ENCODE measurements around the gene MAGEB5. TPM values are rescaled to one million over a fixed set of nuclear protein-coding genes. Genes with fewer than 3 reads are reported as not detected.
"Not testable (repeated sequence)": the region's sequence is repeated elsewhere in the genome, so short reads cannot be mapped to it uniquely, and the experiment has no call there.

The MAGEB5 gene, protein sequence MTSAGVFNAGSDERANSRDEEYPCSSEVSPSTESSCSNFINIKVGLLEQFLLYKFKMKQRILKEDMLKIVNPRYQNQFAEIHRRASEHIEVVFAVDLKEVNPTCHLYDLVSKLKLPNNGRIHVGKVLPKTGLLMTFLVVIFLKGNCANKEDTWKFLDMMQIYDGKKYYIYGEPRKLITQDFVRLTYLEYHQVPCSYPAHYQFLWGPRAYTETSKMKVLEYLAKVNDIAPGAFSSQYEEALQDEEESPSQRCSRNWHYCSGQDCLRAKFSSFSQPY
- not detected for polyA plus RNA-seq

DNA sequence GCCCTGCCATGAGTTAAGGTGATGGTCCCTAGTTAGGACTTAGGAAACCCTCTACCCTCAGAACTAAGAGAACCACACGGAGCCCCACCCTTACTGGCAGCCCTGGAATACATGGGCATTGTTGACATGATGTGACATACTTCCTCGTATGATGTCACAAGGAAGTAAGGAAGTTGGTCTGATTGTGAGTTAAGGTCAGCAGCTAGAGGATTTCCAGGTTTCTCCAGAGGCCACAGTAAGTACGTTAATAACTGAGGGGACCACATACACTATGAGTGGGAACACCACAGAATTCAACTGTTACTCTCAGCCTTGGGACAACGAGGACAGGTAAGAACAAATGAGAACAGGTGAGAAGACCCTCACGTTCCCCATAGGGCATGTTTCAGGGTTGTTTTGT is at the start of gene MAGEB5:
Gene MAGEB5 (plus strand): TSS at position 301 of the 400 bp plus-strand sequence. CDS start 1,133 bp downstream, outside the sequence.
- WGBS, 3 donors = 67 to 93% (median 82%) methylated on average over 5 of the region's 5 CpGs
- no peak within 1 kb of the TSS for H3K27ac ChIP-seq (ENCODE audit: low read depth, low read length)

DNA sequence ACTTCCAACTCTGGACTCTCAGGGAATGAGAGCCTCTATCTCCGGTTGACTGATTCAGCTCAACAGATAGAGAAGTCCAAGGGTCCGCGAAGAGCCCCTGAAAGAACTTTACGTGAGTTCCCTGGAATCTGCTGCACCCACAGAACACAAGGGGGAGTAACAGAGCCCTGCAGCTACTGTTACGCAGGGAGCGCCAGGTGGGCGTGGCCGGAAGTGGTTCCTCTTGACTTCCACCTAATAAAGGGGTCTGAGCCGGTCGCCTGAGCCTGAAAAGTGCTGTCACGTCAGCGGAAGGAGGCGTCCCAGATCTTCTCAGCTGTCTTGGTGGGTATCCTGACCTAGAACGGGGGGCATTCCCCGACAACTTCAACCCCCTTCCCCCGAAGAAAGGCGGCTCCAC is 23.8 kb upstream of the MAGEB5 start, which contains the start of gene MAGEB6:
Gene MAGEB6 (plus strand): TSS at position 237 of the 400 bp plus-strand sequence. CDS start 1,407 bp downstream, outside the sequence.
- no peak within 1 kb of the TSS for H3K27ac ChIP-seq (ENCODE audit: low read depth, low read length)
- 77 to 88% (median 86%) methylated on average over 15 to 17 of the region's 17 CpGs for WGBS, 3 donors

DNA sequence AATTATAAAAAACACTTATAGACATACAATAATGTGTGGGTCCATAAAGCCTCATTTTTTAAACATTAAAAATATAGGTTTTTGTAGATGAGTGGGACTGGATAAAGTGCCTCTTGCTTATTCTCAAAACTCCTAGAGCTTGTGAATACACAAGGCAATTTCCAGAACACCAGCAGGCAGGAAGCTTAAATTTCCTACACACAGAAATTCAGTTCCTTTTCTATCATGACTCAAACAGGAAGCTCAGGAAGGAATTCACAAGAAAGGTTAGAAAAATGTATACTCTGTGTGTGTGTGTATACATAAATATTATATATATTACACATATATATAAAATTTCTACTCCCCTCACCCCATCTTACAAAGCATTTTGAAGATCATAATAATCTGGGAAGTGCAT is 12.4 kb upstream of the MAGEB5 start:
- H3K27ac ChIP-seq (ENCODE audit: low read depth, low read length) = no peak overlapping the region

DNA sequence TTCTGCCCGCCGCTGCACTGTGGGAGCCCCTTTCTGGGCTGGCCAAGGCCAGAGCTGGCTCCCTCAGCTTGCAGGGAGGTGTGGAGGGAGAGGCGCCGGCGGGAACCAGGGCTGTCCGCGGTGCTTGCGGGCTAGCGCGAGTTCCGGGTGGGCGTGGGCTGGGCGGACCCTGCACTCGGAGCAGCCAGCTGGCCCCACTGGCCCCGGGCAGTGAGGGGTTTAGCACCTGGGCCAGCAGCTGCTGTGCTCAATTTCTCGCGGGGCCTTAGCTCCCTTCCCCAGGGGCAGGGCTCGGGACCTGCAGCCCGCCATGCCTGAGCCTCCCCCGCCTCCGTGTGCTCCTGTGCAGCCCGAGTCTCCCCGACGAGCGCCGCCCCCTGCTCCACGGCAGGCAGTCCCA is 11.3 kb upstream of the MAGEB5 start:
- 93 to 96% (median 94%) methylated on average over 10 to 25 of the region's 27 CpGs for WGBS, 3 donors

DNA sequence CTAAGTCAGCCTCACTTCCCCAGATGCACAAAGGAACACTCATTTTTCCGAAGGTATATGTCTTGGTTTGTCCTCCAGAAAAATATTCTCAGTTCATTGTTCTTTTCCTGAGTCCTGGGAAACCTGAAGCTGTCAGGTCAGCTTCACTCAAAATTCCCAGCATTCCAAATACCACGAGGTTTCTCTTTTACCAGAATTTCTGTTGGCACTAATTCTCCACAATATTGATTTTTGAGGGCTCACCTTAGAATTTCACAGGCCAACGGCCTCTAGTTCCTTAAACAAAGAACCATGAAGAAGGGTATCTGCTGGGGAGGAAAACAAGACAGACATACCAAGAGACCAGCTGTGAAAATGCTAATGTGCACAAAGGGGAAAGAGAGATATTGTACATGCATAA is 8.0 kb upstream of the MAGEB5 start:
- 29 to 69% (median 60%) methylated on average over 3 of the region's 3 CpGs for WGBS, 3 donors

More for the DNA sequence above, 11.3 kb upstream of the MAGEB5 start:
- not testable (repeated sequence) for H3K27ac ChIP-seq (ENCODE audit: low read depth, low read length)

DNA sequence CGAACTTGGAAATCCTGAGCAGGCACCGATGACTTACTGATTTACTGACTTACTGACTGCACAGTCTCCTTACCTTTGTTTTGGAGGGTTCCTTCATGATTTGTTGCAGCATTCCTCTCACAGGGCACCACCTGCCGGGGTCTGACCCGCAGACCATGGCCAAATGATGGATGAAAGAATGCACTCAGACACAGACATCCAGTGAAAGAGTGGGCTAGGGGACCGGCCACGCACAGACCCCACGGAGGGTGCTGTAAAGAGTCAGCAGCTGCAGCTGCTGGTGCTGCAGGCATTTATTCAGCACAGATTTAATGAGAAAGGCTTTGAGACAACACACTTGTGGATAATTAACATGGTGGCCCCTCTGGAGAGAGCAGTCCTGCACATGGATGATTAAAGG is 3.4 kb downstream of the MAGEB5 start:
- 66 to 85% (median 74%) methylated on average over 7 of the region's 7 CpGs for WGBS, 3 donors
- no peak overlapping the region for H3K27ac ChIP-seq (ENCODE audit: low read depth, low read length)

More for the DNA sequence above, 8.0 kb upstream of the MAGEB5 start:
- no peak overlapping the region for H3K27ac ChIP-seq (ENCODE audit: low read depth, low read length)

DNA sequence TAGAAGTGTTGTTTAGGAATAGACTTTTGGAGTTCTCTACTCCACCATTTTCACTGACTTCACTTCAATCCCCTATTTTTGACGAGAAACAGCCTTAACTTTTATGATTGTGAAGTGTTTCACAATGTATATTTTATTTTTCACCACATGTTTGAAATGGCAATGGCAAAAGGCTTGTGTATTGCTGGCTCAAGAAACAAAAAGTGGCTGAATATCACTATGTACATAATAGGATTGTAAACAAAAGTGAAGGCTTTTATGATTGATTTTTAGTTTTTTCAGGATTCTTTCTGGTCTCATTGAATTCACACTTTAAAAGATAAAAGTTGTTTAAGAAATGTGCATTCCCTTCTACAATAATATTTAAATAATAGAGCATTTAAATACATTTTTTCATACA is 18.2 kb downstream of the MAGEB5 start:
- WGBS, 3 donors = 42 to 62% (median 49%) methylated on average over 1 of the region's 1 CpG
- H3K27ac ChIP-seq (ENCODE audit: low read depth, low read length) = no peak overlapping the region

DNA sequence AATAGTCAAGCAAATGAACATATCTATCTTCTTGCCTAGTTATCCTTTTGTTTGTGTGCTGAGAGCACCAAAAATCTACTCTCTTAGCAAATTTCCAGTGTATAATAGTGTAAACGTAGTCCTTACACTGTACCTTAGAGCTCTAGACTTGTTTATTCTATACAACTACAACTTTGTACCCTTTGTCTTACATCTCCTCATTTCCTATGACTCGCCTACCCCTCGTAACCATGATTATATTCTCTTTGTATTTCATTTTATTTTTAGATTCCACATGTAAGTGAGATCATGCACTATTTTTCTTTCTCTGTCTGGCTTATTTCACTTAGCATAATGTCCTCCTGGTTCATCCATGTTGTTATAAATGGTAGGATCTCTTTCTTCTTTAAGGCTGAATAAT is 37.6 kb downstream of the MAGEB5 start:
- WGBS, 3 donors = 67 to 89% (median 73%) methylated on average over 3 of the region's 3 CpGs
- H3K27ac ChIP-seq (ENCODE audit: low read depth, low read length) = no peak overlapping the region

DNA sequence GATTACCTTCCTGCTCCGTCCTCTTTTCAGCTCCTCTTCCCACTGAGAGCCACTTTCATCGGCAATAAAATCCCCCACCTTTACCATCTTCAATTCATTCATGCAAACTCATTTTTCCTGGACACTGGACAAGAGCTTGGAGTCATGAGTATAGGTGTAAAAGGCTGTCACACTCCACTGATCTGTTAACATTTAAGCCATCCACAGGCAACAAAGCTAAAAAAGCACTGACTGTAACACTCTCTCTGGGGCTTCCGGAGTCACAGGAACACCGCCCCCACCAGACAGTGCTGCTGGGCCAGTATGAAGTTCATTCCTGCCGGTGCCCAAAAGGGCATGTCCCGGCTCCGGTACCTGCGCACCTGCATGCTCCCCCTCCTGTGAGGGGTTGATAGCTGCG is 38.5 kb downstream of the MAGEB5 start:
- no peak overlapping the region for H3K27ac ChIP-seq (ENCODE audit: low read depth, low read length)
- 84 to 92% (median 92%) methylated on average over 9 of the region's 9 CpGs for WGBS, 3 donors

DNA sequence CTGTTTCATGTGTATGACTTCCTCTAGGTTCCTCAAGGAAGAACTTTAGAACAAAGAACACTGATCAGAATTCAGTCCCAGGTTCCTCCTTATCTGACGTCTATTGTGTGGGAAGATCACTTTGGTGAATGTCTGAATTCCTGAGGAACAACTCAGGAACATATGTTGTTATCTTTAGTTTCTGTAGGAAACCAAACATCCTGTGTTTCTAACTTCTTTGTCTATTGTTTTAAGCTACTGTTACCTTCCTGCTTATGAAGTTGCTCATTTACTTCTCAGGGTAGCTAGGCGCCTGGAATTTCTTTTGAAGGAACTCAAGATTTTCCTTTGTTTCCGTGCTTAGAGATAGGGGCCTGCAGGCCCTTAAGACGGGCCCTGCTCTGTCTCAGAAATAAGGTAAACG is 46.2 kb downstream of the MAGEB5 start:
- H3K27ac ChIP-seq (ENCODE audit: low read depth, low read length) = no peak overlapping the region
- 62 to 90% (median 67%) methylated on average over 5 of the region's 5 CpGs for WGBS, 3 donors

Other genes starting within 250 kb of the MAGEB5 start
- gene MAGEB18, start 77.8 kb upstream of the MAGEB5 start, polyA plus RNA-seq = not detected
- not detected for gene MAGEB6B, start 55.6 kb upstream of the MAGEB5 start, polyA plus RNA-seq
- not detected for gene MAGEB6, start 23.7 kb upstream of the MAGEB5 start, polyA plus RNA-seq

All from adipose tissue (tissue), 3 donors.